ENCODE measurements around the gene SPDYE5. TPM values are rescaled to one million over a fixed set of nuclear protein-coding genes. Genes with fewer than 3 reads are reported as not detected.
A peak's percentile ranks its signal among the peaks of the same experiment; 100 is the strongest.
"Not testable (repeated sequence)": the region's sequence is repeated elsewhere in the genome, so short reads cannot be mapped to it uniquely, and the experiment has no call there.

Gene SPDYE5
- total RNA-seq, 2 experiments from 2014 or later: 0.14 TPM; not detected in 1

DNA sequence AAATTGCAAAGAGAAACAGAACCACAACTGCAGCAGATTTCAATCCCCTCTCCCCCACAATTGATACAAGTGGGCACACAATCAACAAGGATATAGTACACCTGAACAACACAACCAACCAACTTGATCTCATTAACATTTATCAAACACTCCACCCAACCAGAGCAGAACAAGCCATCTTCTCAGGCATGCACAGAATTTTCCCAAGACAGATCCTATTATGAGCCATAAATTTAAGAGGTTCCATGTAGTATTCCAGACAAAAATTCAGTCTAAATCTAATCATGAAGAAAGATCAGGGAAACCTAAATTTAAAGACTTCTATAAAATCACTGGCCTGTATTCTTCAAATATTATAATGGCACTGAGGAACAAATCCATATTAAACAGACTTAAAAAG lies 29.6 kb downstream of the SPDYE5 start:
- DNase-seq; H3K9me3 Mint-ChIP-seq; H3K27me3 Mint-ChIP-seq; POLR2A ChIA-PET; H3K4me3 Mint-ChIP-seq; H3K27ac Mint-ChIP-seq; ATAC-seq (ENCODE audit: low read depth): not testable (repeated sequence)
- peaks cover 59% of the 10 kb centered on the region for H3K36me3 Mint-ChIP-seq
- H3K4me1 Mint-ChIP-seq: peaks cover 22% of the 10 kb centered on the region

DNA sequence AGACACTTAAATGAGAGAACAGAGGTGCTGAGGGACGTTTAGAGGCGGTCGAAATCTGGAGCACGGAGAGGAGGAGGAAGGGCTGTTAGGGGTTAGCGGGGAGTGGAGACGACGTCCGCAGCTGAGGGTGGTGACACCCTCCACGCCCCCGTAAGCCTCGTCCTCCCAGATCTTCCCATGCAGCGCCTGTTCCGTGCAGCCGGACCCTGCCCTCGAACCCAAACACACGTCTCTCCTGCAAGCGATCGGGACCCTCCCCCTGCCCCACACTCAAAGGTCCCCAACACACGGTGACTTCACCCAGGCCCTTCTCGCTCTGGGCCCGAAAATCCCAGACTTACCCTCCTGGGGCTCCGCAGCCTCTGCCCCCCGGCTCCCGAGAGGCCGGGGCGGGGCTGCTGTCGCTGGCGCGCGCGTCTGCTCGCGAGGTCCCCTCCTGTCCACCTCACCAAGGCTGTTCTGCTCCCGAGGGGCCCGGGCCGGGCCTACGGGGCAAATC lies 35.2 kb downstream of the SPDYE5 start:
- POLR2A ChIA-PET; DNase-seq; ATAC-seq (ENCODE audit: low read depth); H3K9me3 Mint-ChIP-seq; H3K27me3 Mint-ChIP-seq: not testable (repeated sequence)
- Mint-ChIP-seq H3K36me3 (peaks cover 30% of the 10 kb centered on the region), H3K4me3 (peak overlapping the region; percentile 96), H3K27ac (peak overlapping the region; percentile 88), H3K4me1 (peaks cover 19% of the 10 kb centered on the region)

DNA sequence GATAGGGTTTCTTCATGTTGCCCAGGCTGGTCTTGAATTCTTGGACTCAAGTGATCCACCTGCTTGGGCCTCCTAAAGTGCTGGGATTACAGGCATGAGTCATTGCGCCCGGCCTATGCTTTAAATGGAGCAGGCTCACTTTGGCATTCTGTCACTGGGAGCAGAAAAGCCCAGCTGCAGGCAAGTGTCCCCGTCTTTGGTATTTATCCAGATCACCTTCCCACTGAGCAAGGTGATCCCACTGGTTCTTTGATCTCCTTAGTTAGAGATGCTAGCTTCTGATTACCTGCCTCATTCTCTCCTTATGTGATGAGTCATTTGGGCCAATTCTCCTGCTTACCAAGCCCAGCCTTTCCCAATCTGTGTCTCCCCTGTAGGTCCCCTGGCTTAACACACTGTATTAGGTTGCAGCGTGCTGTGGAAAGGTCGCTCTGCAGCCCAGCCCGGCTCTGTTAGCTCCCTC lies 39.3 kb downstream of the SPDYE5 start:
- Mint-ChIP-seq H3K4me3 (no peak overlapping the region), H3K27me3 (no peaks in the 10 kb centered on the region), H3K4me1 (peaks cover 7% of the 10 kb centered on the region), H3K9me3 (no peaks in the 10 kb centered on the region), H3K27ac (no peak overlapping the region), H3K36me3 (no peaks in the 10 kb centered on the region)
- no peak for DNase-seq
- ATAC-seq (ENCODE audit: low read depth): no peak
- POLR2A ChIA-PET: no interaction called here

DNA sequence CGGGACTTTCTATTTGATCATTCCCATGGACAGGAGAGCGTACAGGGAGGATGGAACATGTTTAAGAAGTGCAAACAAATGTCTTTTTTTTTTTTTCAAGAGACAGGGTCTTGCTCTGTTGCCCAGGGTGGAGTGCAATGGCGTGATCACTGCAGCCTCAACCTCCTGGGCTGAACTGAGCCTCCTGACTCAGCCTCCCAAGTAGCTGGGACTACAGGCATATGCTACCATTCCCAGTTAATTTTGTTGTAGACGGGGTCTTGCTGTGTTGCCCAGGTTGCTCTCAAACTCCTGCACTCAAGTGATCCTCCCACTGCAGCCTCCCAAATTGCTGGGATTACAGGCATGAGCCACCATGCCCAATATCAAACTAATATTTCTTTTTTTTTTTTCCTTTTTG lies 40.5 kb downstream of the SPDYE5 start:
- POLR2A ChIA-PET: no interaction called here

DNA sequence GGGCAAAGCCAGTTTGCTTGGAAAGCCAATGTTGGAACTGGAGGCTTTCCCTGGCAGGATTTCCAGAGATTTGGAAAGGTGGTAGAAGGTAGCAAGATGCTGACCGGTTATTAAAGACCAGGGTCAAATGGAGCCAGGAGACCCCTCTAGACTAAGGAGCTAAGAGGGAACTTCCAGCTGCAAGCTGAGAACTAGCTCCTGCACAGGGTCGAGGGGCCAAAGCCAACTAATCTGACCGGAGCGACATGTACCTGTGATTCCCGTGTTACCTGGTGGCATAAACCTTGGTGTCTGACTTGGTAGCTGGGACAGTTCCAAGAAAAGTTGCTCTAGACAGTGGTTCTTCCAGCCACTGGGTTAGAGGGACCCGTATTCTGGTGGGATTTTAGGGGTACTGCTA lies 41.8 kb downstream of the SPDYE5 start:
- POLR2A ChIA-PET: no interaction called here
- no peaks in the 10 kb centered on the region for H3K4me1 Mint-ChIP-seq
- H3K4me3 Mint-ChIP-seq: no peak overlapping the region
- H3K27ac Mint-ChIP-seq: no peak overlapping the region
- no peaks in the 10 kb centered on the region for H3K9me3 Mint-ChIP-seq
- no peak for ATAC-seq (ENCODE audit: low read depth)
- DNase-seq: no peak
- H3K27me3 Mint-ChIP-seq: no peaks in the 10 kb centered on the region
- no peaks in the 10 kb centered on the region for H3K36me3 Mint-ChIP-seq

More for the DNA sequence above, 40.5 kb downstream of the SPDYE5 start:
- no peak for ATAC-seq (ENCODE audit: low read depth)
- H3K4me3 Mint-ChIP-seq: no peak overlapping the region
- DNase-seq: no peak
- H3K27ac Mint-ChIP-seq: no peak overlapping the region
- no peaks in the 10 kb centered on the region for H3K36me3 Mint-ChIP-seq
- no peaks in the 10 kb centered on the region for H3K27me3 Mint-ChIP-seq
- no peaks in the 10 kb centered on the region for H3K9me3 Mint-ChIP-seq
- H3K4me1 Mint-ChIP-seq: peaks cover 3% of the 10 kb centered on the region

DNA sequence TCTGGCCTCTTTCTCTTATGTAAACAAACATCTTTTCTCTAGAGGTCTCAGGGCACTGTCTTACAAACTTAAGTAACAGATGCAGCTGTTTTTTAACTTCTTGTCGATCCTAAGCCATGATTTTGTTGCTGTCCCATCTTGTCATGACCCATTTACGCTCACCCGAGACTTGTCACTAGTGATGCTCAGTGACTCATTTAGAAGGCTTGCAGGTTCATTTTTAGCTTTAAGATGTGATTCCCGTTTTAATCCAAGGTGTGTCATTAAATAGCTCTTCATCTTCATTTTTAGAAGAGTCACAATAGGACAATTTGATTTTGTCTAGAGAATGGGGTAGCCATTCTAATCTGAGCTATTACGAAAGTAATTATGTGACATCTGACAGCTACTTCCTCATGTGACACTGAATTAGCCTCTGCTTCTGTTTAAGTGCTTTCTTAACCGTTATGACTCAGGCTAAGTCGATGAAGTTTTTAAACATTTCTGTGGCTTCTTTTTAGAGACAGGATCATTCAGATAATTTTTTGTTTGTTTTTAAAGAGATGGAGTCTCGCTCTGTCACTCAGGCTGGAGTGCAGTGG lies 42.7 kb downstream of the SPDYE5 start:
- Mint-ChIP-seq H3K9me3 (no peaks in the 10 kb centered on the region), H3K4me3 (no peak overlapping the region), H3K27ac (no peak overlapping the region), H3K4me1 (no peaks in the 10 kb centered on the region), H3K36me3 (no peaks in the 10 kb centered on the region), H3K27me3 (no peaks in the 10 kb centered on the region)
- DNase-seq (no peak), ATAC-seq (ENCODE audit: low read depth) (no peak)
- POLR2A ChIA-PET: no interaction called here

DNA sequence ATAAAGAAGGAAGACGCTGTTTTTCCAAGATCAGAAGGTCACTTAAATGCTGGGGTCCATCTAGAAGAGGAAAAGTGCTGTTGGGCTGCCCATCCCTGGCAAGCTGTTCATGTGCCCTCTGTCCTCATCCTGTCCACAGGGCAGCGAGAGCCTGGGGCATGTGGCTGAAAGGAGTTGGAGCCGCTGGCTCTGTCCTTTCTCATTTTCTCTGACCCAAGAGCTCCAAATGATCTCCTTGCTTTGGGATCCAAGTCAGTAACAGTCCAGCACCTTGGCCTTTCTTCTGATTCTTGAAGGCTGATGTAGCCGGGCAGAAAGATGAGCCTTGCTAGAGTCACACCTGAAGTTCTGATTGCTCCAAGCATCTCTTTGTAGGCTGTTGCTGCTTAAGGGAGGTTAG lies 44.4 kb downstream of the SPDYE5 start:
- Mint-ChIP-seq H3K9me3 (no peaks in the 10 kb centered on the region), H3K27ac (no peak overlapping the region), H3K4me3 (no peak overlapping the region), H3K36me3 (no peaks in the 10 kb centered on the region), H3K27me3 (no peaks in the 10 kb centered on the region), H3K4me1 (no peaks in the 10 kb centered on the region)
- ATAC-seq (ENCODE audit: low read depth): no peak
- no peak for DNase-seq
- POLR2A ChIA-PET: no interaction called here

DNA sequence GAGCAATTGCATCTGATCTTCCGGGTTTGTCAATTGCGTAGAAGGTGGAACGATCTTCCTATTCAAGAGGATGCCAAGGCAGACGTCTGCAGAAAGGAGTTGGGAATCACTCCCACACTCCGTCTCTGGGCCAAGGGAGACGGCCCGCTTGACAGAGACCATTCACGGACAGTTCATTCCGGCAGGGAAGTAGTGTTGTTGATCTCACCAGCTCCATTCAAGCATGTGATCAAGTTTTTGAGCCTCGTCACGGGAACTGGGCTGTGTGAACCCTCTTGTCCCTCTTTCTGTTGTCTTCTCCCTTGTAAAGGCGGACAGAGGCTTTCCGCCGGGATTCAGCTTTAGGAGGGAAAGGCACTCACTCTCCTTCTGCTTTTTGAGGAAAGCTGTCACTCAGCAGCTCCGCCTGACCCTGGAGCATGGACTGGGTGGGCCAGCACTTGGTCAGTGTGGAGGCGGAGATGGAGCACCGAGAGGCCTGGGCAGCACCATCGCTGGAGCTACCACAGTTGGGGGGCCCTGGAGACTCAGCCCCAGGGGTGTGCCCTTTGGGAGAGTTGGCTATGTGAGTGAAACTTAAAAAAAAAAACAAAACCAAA lies 44.9 kb downstream of the SPDYE5 start:
- H3K4me3 Mint-ChIP-seq: no peak overlapping the region
- no peak overlapping the region for H3K27ac Mint-ChIP-seq
- DNase-seq: no peak
- no peaks in the 10 kb centered on the region for H3K9me3 Mint-ChIP-seq
- no peaks in the 10 kb centered on the region for H3K36me3 Mint-ChIP-seq
- POLR2A ChIA-PET: no interaction called here
- ATAC-seq (ENCODE audit: low read depth): no peak
- no peaks in the 10 kb centered on the region for H3K4me1 Mint-ChIP-seq
- no peaks in the 10 kb centered on the region for H3K27me3 Mint-ChIP-seq

DNA sequence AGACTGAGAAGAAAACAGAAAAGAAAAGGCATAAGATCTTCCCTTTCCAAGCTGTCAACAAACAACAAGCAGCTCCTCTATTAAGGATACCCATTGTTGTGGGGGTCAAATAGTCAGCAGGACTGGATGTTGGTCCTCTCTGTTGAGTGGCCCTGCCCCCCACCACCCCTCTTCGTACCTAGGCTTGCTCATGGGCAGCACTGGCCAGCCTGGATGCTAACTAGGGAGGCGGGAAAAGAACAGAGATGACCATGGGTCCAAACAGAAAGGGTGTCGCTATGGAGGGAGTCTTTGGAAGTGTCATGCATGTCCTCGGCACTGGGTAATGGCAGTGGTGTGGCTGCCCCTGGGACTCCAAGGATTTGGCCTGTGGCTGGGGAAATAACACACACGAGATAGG lies 45.6 kb downstream of the SPDYE5 start:
- ATAC-seq (ENCODE audit: low read depth) (no peak), DNase-seq (no peak)
- Mint-ChIP-seq H3K27me3 (no peaks in the 10 kb centered on the region), H3K9me3 (no peaks in the 10 kb centered on the region), H3K4me1 (no peaks in the 10 kb centered on the region), H3K36me3 (no peaks in the 10 kb centered on the region), H3K4me3 (no peak overlapping the region), H3K27ac (no peak overlapping the region)
- POLR2A ChIA-PET: no interaction called here

DNA sequence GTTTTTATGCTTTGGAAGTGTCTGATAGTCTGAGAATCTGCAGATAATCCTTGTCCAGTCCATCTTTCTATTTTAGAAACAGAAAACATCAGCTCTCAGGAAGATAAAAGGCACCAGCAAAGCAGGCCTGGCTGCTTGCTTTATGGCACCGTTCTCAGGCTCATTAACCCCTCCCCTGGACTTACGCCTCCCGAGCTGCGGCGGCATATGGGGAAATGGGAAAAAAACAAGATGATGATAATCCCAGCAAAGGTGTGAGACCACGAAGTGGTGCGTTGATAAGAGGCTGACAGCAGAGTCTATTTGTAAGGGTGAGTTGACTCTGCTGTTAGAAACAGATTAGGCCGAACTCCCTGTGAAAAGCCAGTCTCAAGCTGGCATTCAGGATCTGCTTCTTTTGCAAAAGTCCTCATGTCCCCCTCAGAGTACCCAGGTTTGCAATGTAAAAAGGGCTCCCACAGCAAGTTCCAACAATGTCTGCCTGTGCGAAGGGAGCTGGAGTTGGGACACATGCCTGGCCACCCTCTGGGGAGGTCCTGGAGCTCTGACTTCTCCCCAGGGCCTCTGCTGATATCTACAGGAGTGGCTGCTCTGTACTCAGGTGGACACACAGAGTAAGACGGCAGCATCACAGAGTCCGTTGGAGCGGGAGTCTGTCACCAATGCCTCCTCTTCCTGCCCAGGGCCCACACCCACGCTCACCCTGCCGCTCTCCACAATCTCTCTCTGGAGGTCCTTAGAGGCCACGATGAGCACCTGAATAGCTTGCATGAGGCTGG lies 54.3 kb downstream of the SPDYE5 start:
- no peak for ATAC-seq (ENCODE audit: low read depth)
- no peaks in the 10 kb centered on the region for H3K27me3 Mint-ChIP-seq
- H3K4me1 Mint-ChIP-seq: no peaks in the 10 kb centered on the region
- no peak overlapping the region for H3K4me3 Mint-ChIP-seq
- DNase-seq: no peak
- POLR2A ChIA-PET: no interaction called here
- H3K36me3 Mint-ChIP-seq: no peaks in the 10 kb centered on the region
- no peak overlapping the region for H3K27ac Mint-ChIP-seq
- H3K9me3 Mint-ChIP-seq: no peaks in the 10 kb centered on the region

Other genes starting within 250 kb of the SPDYE5 start
- gene TRIM73, start 96.7 kb upstream of the SPDYE5 start, total RNA-seq: 10 to 100 TPM; 18.4 to 18.7 TPM
- 10 to 100 TPM; 82.2 to 87.3 TPM for gene POM121C, start 6.0 kb upstream of the SPDYE5 start, total RNA-seq
- gene HIP1, start 246.6 kb downstream of the SPDYE5 start, total RNA-seq: 1 to 10 TPM; 8.7 TPM

Data from activated naive CD8-positive, alpha-beta T cell treated with anti-CD3 and anti-CD28 coated beads, Interleukin-2, amount 10 ng/mL, durations not matched to agents 7 days and 5 days (primary cell).